Fibroblast of mammary gland (primary cell): ENCODE results near the gene PDGFC.
A peak's percentile ranks its signal among the peaks of the same experiment; 100 is the strongest.

Source experiments
- DNase-seq: peaks from one replicate; pipeline ENCODE4 v3.0.0-alpha.2; 2010; ENCODE audit warnings: low read depth
- H3K4me3 ChIP-seq: 2 replicates; pipeline ENCODE4 v1.5.1; 2011; ENCODE audit warnings: low read depth, mild to moderate bottlenecking, low read length, moderate library complexity; ENCODE audit not compliant: control insufficient read depth
- CTCF ChIP-seq: conservative IDR thresholded peaks from 2 replicates; pipeline ENCODE4 v1.5.1; 2011; ENCODE audit warnings: low read depth, low read length, inconsistent platforms; ENCODE audit not compliant: control insufficient read depth, insufficient read depth

PDGFC gene

DNA sequence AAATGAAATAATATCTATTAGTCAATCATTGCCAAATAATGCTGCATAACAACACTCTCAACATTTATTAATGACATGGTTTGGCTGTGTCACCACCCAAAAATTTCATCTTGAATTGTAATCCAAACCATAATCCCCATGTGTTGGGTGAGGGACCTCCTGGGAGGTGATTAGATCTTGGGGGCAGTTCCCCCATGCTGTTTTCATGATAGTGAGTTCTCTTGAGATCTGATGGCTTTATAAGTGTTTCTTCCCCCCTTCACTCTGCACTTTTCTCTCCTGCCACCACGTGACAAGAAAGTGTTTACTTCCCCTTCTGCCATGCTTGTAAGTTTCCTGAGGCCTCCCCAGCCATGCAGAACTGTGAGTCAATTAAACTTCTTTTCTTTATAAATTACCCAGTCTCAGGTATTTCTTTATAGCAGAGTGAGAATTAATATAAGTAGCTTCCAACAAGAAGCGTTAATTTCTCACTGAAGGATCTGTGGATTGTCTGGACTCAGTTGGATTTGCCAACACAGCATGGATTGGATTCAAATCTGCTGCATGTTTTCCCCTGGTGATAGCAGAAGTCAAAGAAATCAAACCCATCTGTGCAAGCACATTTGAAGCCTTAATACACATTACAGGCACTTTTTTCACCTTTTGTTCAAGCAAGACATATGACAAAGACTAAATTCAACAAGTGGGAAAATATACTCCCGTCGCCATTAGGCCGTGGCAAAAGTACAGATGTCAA, 216.6 kb downstream of the PDGFC start:
- no peak overlapping the region for H3K4me3 ChIP-seq
- DNase-seq = peak; percentile 48
- TF ChIP-seq CTCF = no peak

DNA sequence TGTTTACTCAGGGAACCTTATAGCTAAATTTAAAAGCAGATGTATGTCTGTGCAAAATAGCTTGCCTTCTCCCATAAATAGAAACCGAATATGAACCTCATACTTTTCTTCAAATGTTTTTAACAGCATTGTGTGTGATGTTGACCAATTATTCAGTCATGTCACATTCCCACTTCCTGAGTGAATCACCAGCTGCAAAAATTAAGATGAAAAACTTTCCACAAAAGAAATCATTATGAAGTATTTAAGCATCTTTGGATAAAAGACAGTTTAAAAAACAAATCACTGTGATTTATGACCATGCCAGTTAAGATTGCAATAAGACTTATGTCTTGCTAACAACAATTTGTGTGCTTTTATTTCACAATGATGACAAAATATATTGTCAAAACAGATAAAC, 220.1 kb downstream of the PDGFC start:
- no peak for TF ChIP-seq CTCF
- DNase-seq = peak; percentile 43
- no peak overlapping the region for H3K4me3 ChIP-seq

DNA sequence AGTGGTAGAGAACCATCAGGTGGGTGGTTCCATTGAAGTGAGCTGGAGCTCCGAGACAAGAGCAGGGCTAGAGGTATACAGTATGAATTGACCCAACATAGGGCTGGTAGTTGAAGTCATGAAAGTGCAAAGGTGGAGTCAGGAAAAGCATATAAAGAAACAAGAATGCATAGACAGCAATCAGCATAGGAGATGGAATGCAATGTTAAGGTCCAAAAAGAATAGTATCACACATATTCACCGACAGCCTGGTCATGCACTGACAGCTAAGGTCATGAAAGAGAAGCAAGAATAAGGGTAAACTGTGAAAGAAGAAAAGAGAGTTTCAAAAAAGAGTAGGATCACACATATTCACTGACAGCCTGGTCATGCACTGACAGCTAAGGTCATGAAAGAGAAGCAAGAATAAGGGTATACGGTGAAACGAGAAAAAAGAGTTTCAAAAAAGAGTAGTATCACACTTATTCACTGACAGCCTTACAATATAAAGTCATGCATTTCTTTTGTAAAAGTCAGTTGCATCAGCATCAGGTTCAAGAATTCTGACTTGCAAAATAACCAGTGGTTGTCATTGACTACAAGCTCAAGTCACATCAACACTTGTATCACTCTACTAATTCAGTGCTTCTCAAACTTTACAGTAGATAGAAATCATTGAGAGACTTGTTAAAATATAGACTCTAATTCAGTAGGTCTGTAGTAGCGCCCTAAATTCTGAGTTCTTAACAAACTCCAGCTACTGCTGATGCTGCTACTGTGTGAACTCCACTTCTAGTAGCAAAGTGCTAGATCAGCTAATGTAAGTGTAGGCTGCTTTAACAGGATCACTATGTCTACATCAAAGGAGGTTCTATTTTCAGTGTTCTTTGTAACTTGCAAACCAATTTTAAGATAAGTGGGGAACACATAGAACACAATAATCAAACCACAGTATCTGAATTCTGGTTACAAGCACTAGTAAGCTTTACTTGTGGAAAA, 221.9 kb downstream of the PDGFC start:
- no peak for DNase-seq
- TF ChIP-seq CTCF = no peak
- no peak overlapping the region for H3K4me3 ChIP-seq

DNA sequence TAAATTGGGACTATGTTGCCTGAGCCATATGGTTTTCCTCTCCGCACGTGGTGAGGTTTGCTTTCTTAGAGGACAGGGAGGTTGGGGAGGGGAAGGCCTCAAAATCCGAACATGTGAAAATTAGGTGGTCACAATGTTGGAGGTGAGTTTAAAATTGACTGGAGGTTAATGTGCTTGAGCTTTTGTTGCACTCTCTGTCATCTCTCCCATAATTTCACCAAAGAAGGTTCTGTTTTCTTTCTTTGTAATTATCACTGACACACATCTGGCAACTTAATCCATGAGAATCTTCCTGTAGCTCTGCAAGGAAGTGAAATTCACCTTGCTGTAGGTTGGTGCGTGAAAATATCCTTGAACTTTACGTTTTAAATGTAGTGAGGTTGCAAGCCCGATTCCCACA, 225.5 kb downstream of the PDGFC start:
- DNase-seq = no peak
- no peak for TF ChIP-seq CTCF
- H3K4me3 ChIP-seq = no peak overlapping the region

- H3K4me3 ChIP-seq = no peak overlapping the region
- DNase-seq = no peak
- TF ChIP-seq CTCF = no peak
Measured at GRCh38 chr4:156738766-156739165, 232.8 kb downstream of the PDGFC start.

DNA sequence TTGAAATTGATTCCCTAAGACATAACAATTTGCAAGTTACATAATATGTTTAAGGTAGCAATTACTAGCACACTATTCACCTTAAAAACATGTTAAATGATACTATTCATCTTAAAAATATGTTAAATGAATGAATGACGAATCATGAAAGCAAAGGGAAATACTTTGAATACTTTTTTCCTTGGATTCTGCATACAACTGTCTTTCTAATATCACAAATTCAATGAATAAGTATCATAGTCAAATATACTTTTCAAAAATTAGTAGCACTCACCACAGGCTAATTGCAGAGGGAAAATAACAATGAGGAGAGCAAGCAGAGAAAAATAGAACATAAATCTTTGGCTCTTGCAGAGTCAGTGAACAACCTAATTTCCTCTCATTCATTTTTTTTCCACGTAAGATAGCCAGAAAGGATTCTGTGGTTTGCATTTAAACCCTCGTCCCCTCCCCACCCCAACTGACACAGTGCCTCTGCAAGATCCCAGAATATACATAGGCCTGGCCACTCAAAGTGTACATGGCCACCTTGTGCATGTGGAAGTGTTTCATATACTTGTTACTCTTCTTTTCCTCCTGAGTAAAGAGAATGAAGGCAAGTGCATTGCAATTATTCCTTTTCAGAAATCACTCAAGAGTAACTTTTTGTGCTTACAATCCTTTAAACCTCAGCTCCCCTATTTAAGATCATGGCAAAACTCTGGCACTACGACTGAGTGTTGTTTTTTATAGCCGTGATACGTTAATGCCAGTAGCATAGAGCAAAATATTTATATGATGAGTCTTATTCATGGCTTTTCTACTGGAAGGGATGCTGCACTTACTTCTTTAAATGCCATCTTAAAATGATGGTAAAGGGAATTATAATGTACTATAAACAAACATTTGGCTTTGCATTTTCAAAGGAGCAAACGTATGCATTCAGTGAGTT, 236.4 kb downstream of the PDGFC start:
- TF ChIP-seq CTCF = no peak

More for the DNA sequence above, 236.4 kb downstream of the PDGFC start:
- DNase-seq = peak; percentile 7
- H3K4me3 ChIP-seq = no peak overlapping the region
